Rectal smooth muscle tissue (tissue), 1 donor: ENCODE results near the gene PNPLA8.

Experiments used
- H3K27ac ChIP-seq: one replicate; pipeline ENCODE4 v1.7.0; 2013; ENCODE audit warnings: low read depth, low read length, inconsistent platforms
- H3K27me3 ChIP-seq: one replicate; pipeline ENCODE4 v1.7.0; 2013; ENCODE audit warnings: low read length; ENCODE audit not compliant: control insufficient read depth, insufficient read depth
- H3K36me3 ChIP-seq: one replicate; pipeline ENCODE4 v1.7.0; 2013; ENCODE audit warnings: low read length; ENCODE audit not compliant: control insufficient read depth, insufficient read depth
- H3K4me1 ChIP-seq: one replicate; pipeline ENCODE4 v1.7.0; 2013; ENCODE audit warnings: low read length; ENCODE audit not compliant: control insufficient read depth, insufficient read depth
- H3K4me3 ChIP-seq: one replicate; pipeline ENCODE4 v1.7.0; 2013; ENCODE audit warnings: low read length
- H3K9ac ChIP-seq: one replicate; pipeline ENCODE4 v1.7.0; 2013; ENCODE audit warnings: low read length

The PNPLA8 gene

GRCh38 chr7:108421720-108422331 lies 104.1 kb downstream of the PNPLA8 start:
- no peaks in the 10 kb centered on the region for H3K4me1 ChIP-seq
- H3K27me3 ChIP-seq = no peaks in the 10 kb centered on the region
- no peak overlapping the region for H3K9ac ChIP-seq
- H3K4me3 ChIP-seq = no peak overlapping the region
- H3K36me3 ChIP-seq = no peaks in the 10 kb centered on the region
- no peak overlapping the region for H3K27ac ChIP-seq
